ENCODE data around the gene GADD45A. TPM values are rescaled to one million over a fixed set of nuclear protein-coding genes. Genes with fewer than 3 reads are reported as not detected.

The GADD45A gene
- total and polyA plus RNA-seq, 4 donors = 26.3 to 57.9 (median 33.4) TPM

DNA sequence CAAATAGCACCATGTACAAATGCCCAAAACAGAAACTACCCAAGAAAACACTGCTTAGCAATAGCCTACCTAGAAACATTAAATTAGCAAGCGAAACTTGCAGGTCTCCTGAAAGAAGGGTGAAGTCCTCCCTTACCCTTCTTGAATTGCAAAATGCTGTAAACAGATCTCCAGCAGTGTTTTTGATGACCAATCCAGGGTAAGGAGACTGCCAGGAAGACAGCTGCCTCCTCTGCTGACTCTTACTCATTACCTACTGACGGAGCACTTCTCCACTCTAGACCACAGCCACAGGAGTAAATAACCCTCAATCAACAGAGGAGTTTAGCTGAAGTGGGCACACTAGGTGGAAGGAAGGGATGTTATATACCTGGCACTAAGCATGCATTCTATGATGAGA lies 32.2 kb upstream of the GADD45A start:
- no peak for DNase-seq (ENCODE audit: low spot score)
- Histone ChIP-seq H3K27ac (ENCODE audit: low read depth in 1 of 2, low read length in 2 of 2) (no peak overlapping the region), H3K9me3 (ENCODE audit: control insufficient read depth in 4 of 4, low read length in 3 of 4) (no peaks in the 10 kb centered on the region), H3K4me3 (ENCODE audit: low read depth in 1 of 3, low read length in 3 of 3) (no peak overlapping the region), H3K9ac (ENCODE audit: low read depth in 1 of 2, low read length in 2 of 2) (no peak overlapping the region), H3K36me3 (ENCODE audit: control insufficient read depth in 4 of 4, insufficient read depth in 3 of 4, low read depth in 1 of 4, low read length in 3 of 4) (no peaks in the 10 kb centered on the region), H3K4me1 (ENCODE audit: control insufficient read depth in 4 of 4, insufficient read depth in 4 of 4, low read length in 3 of 4) (peaks cover 0 to 5% (median 4%) of the 10 kb centered on the region in 4 donors), H3K27me3 (ENCODE audit: control insufficient read depth in 4 of 4, insufficient read depth in 4 of 4, low read length in 3 of 4) (no peaks in the 10 kb centered on the region)
- 82% methylated on average over 2 of the region's 2 CpGs for WGBS
- TF ChIP-seq SP1 (IDR thresholded peaks at IDR 0.05) = no peak
- TF ChIP-seq ATF3 (IDR thresholded peaks at IDR 0.05) = no peak
- TF ChIP-seq GABPA (IDR thresholded peaks at IDR 0.05 in 1 of 2, conservative IDR thresholded peaks at IDR 0.05 in 1 of 2) = no peak
- TF ChIP-seq MAX (IDR thresholded peaks at IDR 0.05) = no peak
- no peak for TF ChIP-seq FOXA2 (IDR thresholded peaks at IDR 0.05)
- no peak for TF ChIP-seq RXRA (IDR thresholded peaks at IDR 0.05)
- TF ChIP-seq JUND (IDR thresholded peaks at IDR 0.05) = no peak
- TF ChIP-seq HNF4A (conservative IDR thresholded peaks at IDR 0.05) = no peak
- no peak for TF ChIP-seq NR2F2 (IDR thresholded peaks at IDR 0.05)
- TF ChIP-seq EGR1 (IDR thresholded peaks at IDR 0.05; ENCODE audit: low read depth in 2 of 2) = no peak
- TF ChIP-seq YY1 (IDR thresholded peaks at IDR 0.05) = no peak
- TF ChIP-seq HNF4G (IDR thresholded peaks at IDR 0.05) = no peak
- no peak for TF ChIP-seq FOXA1 (IDR thresholded peaks at IDR 0.05)
- TF ChIP-seq, protein P1, sequence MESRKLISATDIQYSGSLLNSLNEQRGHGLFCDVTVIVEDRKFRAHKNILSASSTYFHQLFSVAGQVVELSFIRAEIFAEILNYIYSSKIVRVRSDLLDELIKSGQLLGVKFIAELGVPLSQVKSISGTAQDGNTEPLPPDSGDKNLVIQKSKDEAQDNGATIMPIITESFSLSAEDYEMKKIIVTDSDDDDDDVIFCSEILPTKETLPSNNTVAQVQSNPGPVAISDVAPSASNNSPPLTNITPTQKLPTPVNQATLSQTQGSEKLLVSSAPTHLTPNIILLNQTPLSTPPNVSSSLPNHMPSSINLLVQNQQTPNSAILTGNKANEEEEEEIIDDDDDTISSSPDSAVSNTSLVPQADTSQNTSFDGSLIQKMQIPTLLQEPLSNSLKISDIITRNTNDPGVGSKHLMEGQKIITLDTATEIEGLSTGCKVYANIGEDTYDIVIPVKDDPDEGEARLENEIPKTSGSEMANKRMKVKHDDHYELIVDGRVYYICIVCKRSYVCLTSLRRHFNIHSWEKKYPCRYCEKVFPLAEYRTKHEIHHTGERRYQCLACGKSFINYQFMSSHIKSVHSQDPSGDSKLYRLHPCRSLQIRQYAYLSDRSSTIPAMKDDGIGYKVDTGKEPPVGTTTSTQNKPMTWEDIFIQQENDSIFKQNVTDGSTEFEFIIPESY (IDR thresholded peaks at IDR 0.05) = no peak
- TF ChIP-seq RAD21 (IDR thresholded peaks at IDR 0.05) = no peak
- no peak for TF ChIP-seq REST (IDR thresholded peaks at IDR 0.05)

- no peak overlapping the region for H3K27ac ChIP-seq (ENCODE audit: low read depth in 1 of 2, low read length in 2 of 2)
- H3K4me1 ChIP-seq (ENCODE audit: control insufficient read depth in 4 of 4, insufficient read depth in 4 of 4, low read length in 3 of 4) = no peaks in the 10 kb centered on the region
- DNase-seq (ENCODE audit: low spot score) = no peak
- no peak overlapping the region for H3K9ac ChIP-seq (ENCODE audit: low read depth in 1 of 2, low read length in 2 of 2)
- H3K4me3 ChIP-seq (ENCODE audit: low read depth in 1 of 3, low read length in 3 of 3) = no peak overlapping the region
- no peaks in the 10 kb centered on the region for H3K9me3 ChIP-seq (ENCODE audit: control insufficient read depth in 4 of 4, low read length in 3 of 4)
- H3K36me3 ChIP-seq (ENCODE audit: control insufficient read depth in 4 of 4, insufficient read depth in 3 of 4, low read depth in 1 of 4, low read length in 3 of 4) = no peaks in the 10 kb centered on the region
- no peaks in the 10 kb centered on the region for H3K27me3 ChIP-seq (ENCODE audit: control insufficient read depth in 4 of 4, insufficient read depth in 4 of 4, low read length in 3 of 4)
- no peak for TF ChIP-seq JUND (IDR thresholded peaks at IDR 0.05)
- no peak for TF ChIP-seq TAF1 (conservative IDR thresholded peaks at IDR 0.05)
- TF ChIP-seq ATF3 (IDR thresholded peaks at IDR 0.05) = no peak
- TF ChIP-seq RXRA (IDR thresholded peaks at IDR 0.05) = no peak
- TF ChIP-seq REST (IDR thresholded peaks at IDR 0.05) = no peak
- TF ChIP-seq NR2F2 (IDR thresholded peaks at IDR 0.05) = no peak
- TF ChIP-seq YY1 (IDR thresholded peaks at IDR 0.05) = no peak
- no peak for TF ChIP-seq EGR1 (IDR thresholded peaks at IDR 0.05; ENCODE audit: low read depth in 2 of 2)
- TF ChIP-seq, protein P1 (IDR thresholded peaks at IDR 0.05) = no peak
- no peak for TF ChIP-seq GABPA (IDR thresholded peaks at IDR 0.05 in 1 of 2, conservative IDR thresholded peaks at IDR 0.05 in 1 of 2)
- no peak for TF ChIP-seq SP1 (IDR thresholded peaks at IDR 0.05)
- TF ChIP-seq FOXA2 (IDR thresholded peaks at IDR 0.05) = no peak
- no peak for TF ChIP-seq HNF4A (conservative IDR thresholded peaks at IDR 0.05)
- no peak for TF ChIP-seq FOXA1 (IDR thresholded peaks at IDR 0.05)
- TF ChIP-seq MAX (IDR thresholded peaks at IDR 0.05) = no peak
These were observed 31.7 kb upstream of the GADD45A start for GRCh38 chr1:67653304-67653703.
